GM12878 (cell line): Measurements from ENCODE around the gene CASTOR1. TPM values are rescaled to one million over a fixed set of nuclear protein-coding genes. Genes with fewer than 3 reads are reported as not detected.

Source experiments
- ATAC-seq: fragments of 200-7000 bp; cut with Tn5 transposase; 3 replicates; pipeline ENCODE4 v1.9.1; 2020; ENCODE audit warnings: mild to moderate bottlenecking, moderate library complexity
- BruUV-seq: library from RNA; stranded (reverse); fragments of 400-500 nt; replicated peaks from 2 replicates; lab custom pipeline; 2021; lab: Mats Ljungman, UMichigan
- CTCF ChIA-PET: fragments of 300-600 bp; sonication (Branson Sonifier 250); formaldehyde crosslinking; extraction: SDS; loops from one replicate; lab custom pipeline; 2021; ENCODE audit warnings: inconsistent platforms; lab: Yijun Ruan, JAX
- POLR2A ChIA-PET: fragments of 350-600 bp; formaldehyde crosslinking; extraction: SDS; loops from one replicate; lab custom pipeline; 2021; ENCODE audit warnings: inconsistent platforms; lab: Charles Lee
- RAD21 ChIA-PET: fragments of 300-600 bp; sonication (Branson Sonifier 250); formaldehyde crosslinking; loops from one replicate; lab custom pipeline; 2023; ENCODE audit warnings: antibody characterized with exemption; ENCODE audit not compliant: unreplicated experiment; lab: Charles Lee
- SMC1A ChIA-PET: fragments of 300-600 bp; sonication (Branson Sonifier 250); formaldehyde crosslinking; loops from one replicate; lab custom pipeline; 2023; ENCODE audit not compliant: unreplicated experiment, uncharacterized antibody; lab: Charles Lee
- DNase-seq: peaks from one replicate; pipeline ENCODE4 v3.0.0-alpha.2; 2011; ENCODE audit warnings: low read depth, low spot score
- FAIRE-seq: peaks from 3 replicates; lab custom pipeline; 2011; peaks lifted over from hg19 to GRCh38; lab: Jason Lieb, UNC
- H2AFZ ChIP-seq: 2 replicates; pipeline ENCODE4 v1.6.0; 2011; ENCODE audit warnings: low read depth, low read length, control low read depth; ENCODE audit not compliant: control insufficient read depth
- H3K27ac ChIP-seq: 2 replicates; pipeline ENCODE4 v1.5.1; 2011; ENCODE audit warnings: control low read depth; ENCODE audit not compliant: control insufficient read depth, insufficient read depth
- H3K27me3 ChIP-seq, 2 experiments: replicated peaks in 1 of 2; 2 replicates each; pipeline versions ENCODE4 v1.6.0 to v1.6.1; 2011; ENCODE audit warnings: low read length in 1 of 2; ENCODE audit not compliant: control insufficient read depth in 2 of 2, insufficient read depth in 2 of 2
- H3K36me3 ChIP-seq, 2 experiments: 2 replicates each; pipeline ENCODE4 v1.5.1; 2011; ENCODE audit warnings: low read length in 1 of 2; ENCODE audit not compliant: control insufficient read depth in 2 of 2, insufficient read depth in 2 of 2
- H3K4me1 ChIP-seq: 2 replicates; pipeline ENCODE4 v1.6.1; 2011; ENCODE audit warnings: mild to moderate bottlenecking, low read length, moderate library complexity, mixed read lengths; ENCODE audit not compliant: control insufficient read depth, insufficient read depth
- H3K4me2 ChIP-seq: 2 replicates; pipeline ENCODE4 v1.6.0; 2011; ENCODE audit warnings: control low read depth; ENCODE audit not compliant: control insufficient read depth, insufficient read depth
- H3K4me3 ChIP-seq: fragments of 200-600 bp; sonication (generic); 2 replicates; pipeline ENCODE4 v1.5.1; 2016
- H3K79me2 ChIP-seq: 2 replicates; pipeline ENCODE4 v1.6.0; 2011; ENCODE audit warnings: low read length; ENCODE audit not compliant: control insufficient read depth, insufficient read depth
- H3K9ac ChIP-seq: 2 replicates; pipeline ENCODE4 v1.8.0; 2011; ENCODE audit warnings: low read length, control low read depth, mixed read lengths; ENCODE audit not compliant: control insufficient read depth, insufficient read depth
- H3K9me3 ChIP-seq: replicated peaks from 3 replicates; pipeline ENCODE4 v1.5.1; 2011; ENCODE audit warnings: mild to moderate bottlenecking, low read length; ENCODE audit not compliant: control insufficient read depth, insufficient read depth
- H4K20me1 ChIP-seq: 2 replicates; pipeline ENCODE4 v1.6.0; 2011; ENCODE audit not compliant: control insufficient read depth, insufficient read depth
- CHD1 ChIP-seq: IDR thresholded peaks from 2 replicates; pipeline ENCODE4 v1.6.1; 2012; ENCODE audit warnings: low read depth, low read length, improper control_type of control experiment
- DPF2 ChIP-seq: fragments of 450-650 bp; IDR thresholded peaks from 2 replicates; pipeline ENCODE4 v1.6.1; 2017; ENCODE audit warnings: mild to moderate bottlenecking
- FOXK2 ChIP-seq: fragments of 450-650 bp; IDR thresholded peaks from 2 replicates; pipeline ENCODE4 v1.6.1; 2017; ENCODE audit warnings: mild to moderate bottlenecking, moderate library complexity
- FOXM1 ChIP-seq: IDR thresholded peaks from 2 replicates; pipeline ENCODE4 v1.6.1; 2012; ENCODE audit warnings: low read depth, mild to moderate bottlenecking, inconsistent platforms, low read length, moderate library complexity
- HSF1 ChIP-seq: fragments of 150-350 bp; IDR thresholded peaks from 2 replicates; pipeline ENCODE4 v1.6.1; 2014; ENCODE audit warnings: mild to moderate bottlenecking, low read depth, low read length
- MAX ChIP-seq: IDR thresholded peaks from 2 replicates; pipeline ENCODE4 v1.6.1; 2012; ENCODE audit warnings: low read depth, low read length, improper control_type of control experiment
- MTA3 ChIP-seq: IDR thresholded peaks from 2 replicates; pipeline ENCODE4 v1.6.1; 2012; ENCODE audit warnings: low read length, inconsistent platforms, borderline replicate concordance
- NR2C1 ChIP-seq: fragments of 450-650 bp; IDR thresholded peaks from 2 replicates; pipeline ENCODE4 v1.6.1; 2017; ENCODE audit warnings: antibody characterized with exemption, mild to moderate bottlenecking, moderate library complexity
- SPI1 ChIP-seq: IDR thresholded peaks from 2 replicates; pipeline ENCODE4 v1.6.1; 2011; ENCODE audit warnings: low read depth, mild to moderate bottlenecking, low read length, moderate library complexity, borderline replicate concordance; ENCODE audit not compliant: insufficient read depth
- SREBF2 ChIP-seq: IDR thresholded peaks from 2 replicates; pipeline ENCODE4 v1.6.1; 2012; ENCODE audit warnings: mild to moderate bottlenecking, low read length
- SUZ12 ChIP-seq: fragments of 200-600 bp; sonication (generic); IDR thresholded peaks from one replicate; pipeline ENCODE4 v1.6.1; 2018; ENCODE audit warnings: antibody characterized with exemption, mild to moderate bottlenecking; ENCODE audit not compliant: unreplicated experiment
- WRNIP1 ChIP-seq: IDR thresholded peaks from 2 replicates; pipeline ENCODE4 v1.6.1; 2011; ENCODE audit warnings: low read depth, low read length, improper control_type of control experiment, borderline replicate concordance
- whole genome bisulfite sequencing: methylation state at CpG from one replicate; pipeline ENCODE4 v1.1.6; 2016; ENCODE audit warnings: low lambda C conversion rate; ENCODE audit not compliant: insufficient replicate concordance, insufficient coverage; ENCODE audit errors: missing lambda C conversion rate; 5-methylcytosine and 5-hydroxymethylcytosine counted together
- in situ Hi-C: fragments of 300-500 bp; cut with MboI; formaldehyde crosslinking; loops from 9 replicates; pipeline ENCODE4 v1.14.3; 2018; ENCODE audit warnings: mixed read lengths
- intact Hi-C: fragments of 100-400 bp; cut with micrococcal nuclease; formaldehyde crosslinking; loops from one replicate; pipeline ENCODE4 v1.14.2; 2022; ENCODE audit not compliant: unreplicated experiment
- polyA plus RNA-seq, 11 experiments: library from polyadenylated mRNA; depleted of rRNA in 4 of 11; unstranded in 6 of 11; stranded (reverse) in 5 of 11; fragments of >200 nt; fragmentation: Nextera tagmentation in 4 of 11; fragmentation: Illumina TruSeq in 1 of 11; extraction: Ambion mirVana in 4 of 11; extraction: Trizol in 1 of 11; gene quantifications; 1 replicate in 1 of 11; 2 replicates in 10 of 11; pipeline versions ENCODE4 v1.2.1 to v1.2.3, GENCODE V29; 2011 to 2016; ENCODE audit warnings: inconsistent platforms in 2 of 11, missing spikeins in 2 of 11, low read depth in 1 of 11
- total RNA-seq, 4 experiments: library from RNA; depleted of rRNA in 3 of 4; stranded (reverse); fragments of >200 nt in 3 of 4; fragmentation: Illumina TruSeq in 1 of 4; extraction: Trizol in 1 of 4; gene quantifications; 2 replicates each; pipeline versions ENCODE4 v1.2.1 to v1.2.3, GENCODE V29; 2013 to 2021

The CASTOR1 gene
- total and polyA plus RNA-seq, 10 of the 15 experiments (the other 5 are each of a cell fraction or from before 2014, with no cell fraction given): 0.31 to 9.1 (median 3.3) TPM

GRCh38 chr22:30294066-30294465, 4.8 kb upstream of the CASTOR1 start:
- Histone ChIP-seq H3K27ac (no peak overlapping the region), H3K9ac (no peak overlapping the region), H4K20me1 (no peaks in the 10 kb centered on the region), H3K36me3 (peaks cover 13 to 39% of the 10 kb centered on the region in 2 experiments; a peak in 3 of 4 replicates), H3K4me3 (no peak overlapping the region)
- POLR2A ChIA-PET: interaction anchor here (0.5 kb wide), 1 partner anchor 191 kb away, joined by 5 read pairs; no protein-coding TSS in a partner anchor
- no peak for FAIRE-seq
- RAD21 ChIA-PET: interaction anchor here (0.9 kb wide), 1 partner anchor 33 kb away, joined by 3 read pairs; the partner anchor contains the start of gene TBC1D10A
- TF ChIP-seq FOXM1 (no peak), CHD1 (no peak), DPF2 (no peak), MAX (no peak)
- TF ChIP-seq, all 136 proteins: peak for 0
- no peaks in the 10 kb centered on the region for H3K9me3 ChIP-seq
- no peaks in the 10 kb centered on the region for H3K27me3 ChIP-seq
- ChIA-PET SMC1A (interaction anchor here (7.9 kb wide), 1 partner anchor 32 kb away, joined by 100 read pairs; the partner anchor contains the start of gene TBC1D10A), CTCF (no interaction called here)
- DNase-seq: no peak
- no peak overlapping the region for H3K4me2 ChIP-seq
- in situ Hi-C loops: no loop called here
- no TSS peak for BruUV-seq
- no peak for ATAC-seq
- H3K4me1 ChIP-seq: peaks cover 15% of the 10 kb centered on the region
- no peak overlapping the region for H2AFZ ChIP-seq
- H3K79me2 ChIP-seq: no peaks in the 10 kb centered on the region
- intact Hi-C loops: no loop called here
- WGBS: 87% methylated on average over 9 of the region's 9 CpGs

DNA sequence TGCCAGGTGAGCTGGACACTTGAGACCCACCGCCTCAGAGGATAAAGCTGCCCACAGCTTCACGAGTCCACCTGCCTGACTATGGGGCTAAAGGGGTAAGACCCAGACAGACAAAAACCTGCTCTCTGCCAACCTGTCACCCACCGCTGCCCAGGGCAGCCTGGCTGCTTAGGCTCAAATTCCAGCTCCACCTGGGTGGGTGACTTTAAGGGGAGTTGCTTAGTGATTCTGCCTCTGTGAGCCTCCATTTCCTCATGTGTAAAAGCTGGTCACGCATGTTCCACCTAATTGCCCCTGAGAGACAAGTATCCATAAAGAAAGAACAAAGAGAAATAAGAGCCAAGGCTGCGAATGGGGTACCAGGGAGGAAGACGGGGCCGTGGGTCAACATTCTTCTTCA, 3.7 kb upstream of the CASTOR1 start:
- DNase-seq: no peak
- no peaks in the 10 kb centered on the region for H3K27me3 ChIP-seq
- H3K4me1 ChIP-seq: peaks cover 23% of the 10 kb centered on the region
- ATAC-seq: no peak
- H3K27ac ChIP-seq: no peak overlapping the region
- H4K20me1 ChIP-seq: no peaks in the 10 kb centered on the region
- no peaks in the 10 kb centered on the region for H3K79me2 ChIP-seq
- H3K9ac ChIP-seq: no peak overlapping the region
- in situ Hi-C loops: no loop called here
- ChIA-PET CTCF (no interaction called here), POLR2A (no interaction called here), SMC1A (interaction anchor here (6.7 to 7.9 kb wide), 2 partner anchors 13 to 33 kb away, joined by 84 to 100 read pairs; partner anchors contain the start of gene TBC1D10A), RAD21 (interaction anchor here (2.0 to 6.2 kb wide), 2 partner anchors 8 to 33 kb away, joined by 5 to 118 read pairs; partner anchors contain the start of gene TBC1D10A)
- H3K36me3 ChIP-seq: peaks cover 10 to 32% of the 10 kb centered on the region in 2 experiments; a peak in 3 of 4 replicates
- no TSS peak for BruUV-seq
- H3K9me3 ChIP-seq: no peaks in the 10 kb centered on the region
- no peak for FAIRE-seq
- intact Hi-C loops: no loop called here
- no peak overlapping the region for H3K4me3 ChIP-seq
- H2AFZ ChIP-seq: no peak overlapping the region
- 96% methylated on average over 7 of the region's 7 CpGs for WGBS
- no peak overlapping the region for H3K4me2 ChIP-seq
- no peak for TF ChIP-seq HSF1
- no peak for TF ChIP-seq FOXK2
- no peak for TF ChIP-seq MTA3
- no peak for TF ChIP-seq NR2C1
- TF ChIP-seq SPI1: no peak
- no peak for TF ChIP-seq WRNIP1
- no peak for TF ChIP-seq SUZ12
- TF ChIP-seq SREBF2: no peak
